H9 (cell line): ENCODE results near the gene ENTR1. TPM values are rescaled to one million over a fixed set of nuclear protein-coding genes. Genes with fewer than 3 reads are reported as not detected.

Experiments
- DNase-seq: peaks from one replicate; pipeline ENCODE4 v3.0.0-alpha.2; 2017
- H2AFZ ChIP-seq: one replicate; pipeline ENCODE4 v1.6.1; 2013; ENCODE audit warnings: mild to moderate bottlenecking, low read length, control low read depth, moderate library complexity
- H2AK5ac ChIP-seq: 2 replicates; pipeline ENCODE4 v1.6.1; 2013; ENCODE audit warnings: low read length, control low read depth, mixed read lengths; ENCODE audit not compliant: insufficient read length
- H2BK120ac ChIP-seq: one replicate; pipeline ENCODE4 v1.6.1; 2013; ENCODE audit warnings: low read depth, mild to moderate bottlenecking, low read length, control low read depth, inconsistent platforms; ENCODE audit not compliant: poor library complexity, severe bottlenecking
- H2BK12ac ChIP-seq: 2 replicates; pipeline ENCODE4 v1.6.1; 2013; ENCODE audit warnings: low read length, control low read depth, mixed read lengths, low read depth; ENCODE audit not compliant: insufficient read length
- H2BK15ac ChIP-seq: 2 replicates; pipeline ENCODE4 v1.6.1; 2013; ENCODE audit warnings: low read depth, low read length, control low read depth
- H2BK20ac ChIP-seq: one replicate; pipeline ENCODE4 v1.6.1; 2013; ENCODE audit warnings: low read depth, mild to moderate bottlenecking, low read length, control low read depth, inconsistent platforms; ENCODE audit not compliant: poor library complexity, severe bottlenecking
- H2BK5ac ChIP-seq: 2 replicates; pipeline ENCODE4 v1.6.1; 2013; ENCODE audit warnings: low read length, control low read depth, mixed read lengths; ENCODE audit not compliant: insufficient read length
- H3K14ac ChIP-seq: 2 replicates; pipeline ENCODE4 v1.6.1; 2013; ENCODE audit warnings: low read length, control low read depth; ENCODE audit not compliant: insufficient read depth
- H3K18ac ChIP-seq: 2 replicates; pipeline ENCODE4 v1.6.1; 2013; ENCODE audit warnings: low read depth, mild to moderate bottlenecking, mixed read lengths, low read length, control low read depth; ENCODE audit not compliant: insufficient read length
- H3K23ac ChIP-seq: 2 replicates; pipeline ENCODE4 v1.6.1; 2013; ENCODE audit warnings: low read length, control low read depth, mixed read lengths, low read depth; ENCODE audit not compliant: insufficient read length
- H3K23me2 ChIP-seq: 2 replicates; pipeline ENCODE4 v1.6.1; 2013; ENCODE audit warnings: low read depth, mild to moderate bottlenecking, mixed read lengths, low read length, control low read depth; ENCODE audit not compliant: insufficient read length, poor library complexity, severe bottlenecking
- H3K27ac ChIP-seq: 2 replicates; pipeline ENCODE4 v1.5.1; 2013; ENCODE audit warnings: low read length, control low read depth, mixed read lengths, low read depth; ENCODE audit not compliant: insufficient read length
- H3K27me3 ChIP-seq: 2 replicates; pipeline ENCODE4 v1.6.1; 2013; ENCODE audit warnings: low read length, control low read depth, inconsistent platforms; ENCODE audit not compliant: insufficient read depth
- H3K4ac ChIP-seq: 2 replicates; pipeline ENCODE4 v1.6.1; 2013; ENCODE audit warnings: low read depth, mild to moderate bottlenecking, control low read depth, inconsistent platforms, low read length, moderate library complexity
- H3K4me1 ChIP-seq: 2 replicates; pipeline ENCODE4 v1.6.1; 2013; ENCODE audit warnings: low read length, control low read depth, inconsistent platforms; ENCODE audit not compliant: insufficient read depth
- H3K4me2 ChIP-seq: 2 replicates; pipeline ENCODE4 v1.6.1; 2013; ENCODE audit warnings: low read length, control low read depth, mixed read lengths; ENCODE audit not compliant: insufficient read length, insufficient read depth
- H3K56ac ChIP-seq: 2 replicates; pipeline ENCODE4 v1.6.1; 2013; ENCODE audit warnings: low read depth, mild to moderate bottlenecking, mixed read lengths, low read length, control low read depth; ENCODE audit not compliant: insufficient read length
- H3K79me1 ChIP-seq: 2 replicates; pipeline ENCODE4 v1.6.1; 2013; ENCODE audit warnings: low read depth, mild to moderate bottlenecking, moderate library complexity, low read length, control low read depth, inconsistent platforms; ENCODE audit not compliant: insufficient read depth, poor library complexity, severe bottlenecking
- H3K79me2 ChIP-seq: 2 replicates; pipeline ENCODE4 v1.6.1; 2013; ENCODE audit warnings: low read length, control low read depth, inconsistent platforms; ENCODE audit not compliant: insufficient read depth
- H3K9ac ChIP-seq: 2 replicates; pipeline ENCODE4 v1.6.1; 2013; ENCODE audit warnings: low read length, control low read depth, mixed read lengths; ENCODE audit not compliant: insufficient read length; ENCODE audit errors: extremely low read depth
- H3K9me3 ChIP-seq: one replicate; pipeline ENCODE4 v1.6.1; 2013; ENCODE audit warnings: low read depth, low read length, inconsistent platforms; ENCODE audit not compliant: control insufficient read depth
- H3T11ph ChIP-seq: one replicate; pipeline ENCODE4 v1.6.1; 2013; ENCODE audit warnings: mild to moderate bottlenecking, low read length, control low read depth, inconsistent platforms
- H4K20me1 ChIP-seq: one replicate; pipeline ENCODE4 v1.6.1; 2013; ENCODE audit not compliant: control insufficient read depth, insufficient read length, insufficient read depth
- H4K5ac ChIP-seq: 2 replicates; pipeline ENCODE4 v1.6.1; 2013; ENCODE audit warnings: low read depth, mild to moderate bottlenecking, mixed read lengths, low read length, control low read depth; ENCODE audit not compliant: insufficient read length
- H4K8ac ChIP-seq: replicated peaks from 2 replicates; pipeline ENCODE4 v1.6.1; 2013; ENCODE audit warnings: low read length, control low read depth, mixed read lengths, low read depth; ENCODE audit not compliant: insufficient read length
- H4K91ac ChIP-seq: 2 replicates; pipeline ENCODE4 v1.6.1; 2013; ENCODE audit warnings: low read depth, mild to moderate bottlenecking, moderate library complexity, mixed read lengths, low read length, control low read depth; ENCODE audit not compliant: insufficient read length
- H3K27ac Mint-ChIP-seq, 3 experiments: 2 replicates in 2 of 3; 3 replicates in 1 of 3; pipeline ENCODE4 v1.8.0; 2020 to 2021; ENCODE audit warnings: mixed read lengths in 3 of 3, mild to moderate bottlenecking in 1 of 3, moderate library complexity in 1 of 3
- H3K27me3 Mint-ChIP-seq: 2 replicates; pipeline ENCODE4 v1.8.0; 2021; ENCODE audit warnings: low read depth, mild to moderate bottlenecking, moderate library complexity, mixed read lengths
- H3K36me3 Mint-ChIP-seq, 3 experiments: 2 replicates in 2 of 3; 3 replicates in 1 of 3; pipeline ENCODE4 v1.8.0; 2020 to 2021; ENCODE audit warnings: low read depth in 3 of 3, mixed read lengths in 3 of 3; ENCODE audit not compliant: insufficient read depth in 1 of 3
- H3K4me1 Mint-ChIP-seq, 2 experiments: 2 replicates each; pipeline ENCODE4 v1.8.0; 2020; ENCODE audit warnings: mixed read lengths in 2 of 2
- H3K4me3 Mint-ChIP-seq, 2 experiments: 2 replicates in 1 of 2; 3 replicates in 1 of 2; pipeline ENCODE4 v1.8.0; 2020 to 2021; ENCODE audit warnings: mild to moderate bottlenecking in 2 of 2, mixed read lengths in 2 of 2, moderate library complexity in 1 of 2
- H3K9me3 Mint-ChIP-seq, 2 experiments: 2 replicates in 1 of 2; 3 replicates in 1 of 2; pipeline ENCODE4 v1.8.0; 2020; ENCODE audit warnings: mild to moderate bottlenecking in 2 of 2, mixed read lengths in 2 of 2, moderate library complexity in 1 of 2
- WGBS: extraction: QIAGEN DNeasy Blood & Tissue Kit; methylation state at CpG from one replicate; pipeline ENCODE4 v1.1.7; 2013; ENCODE audit warnings: missing lambda C conversion rate, low lambda C conversion rate, mixed read lengths; ENCODE audit not compliant: insufficient read length; ENCODE audit errors: extremely low coverage; 5-methylcytosine and 5-hydroxymethylcytosine counted together
- total RNA-seq: library from RNA; stranded (reverse); gene quantifications from 2 replicates; pipeline ENCODE4 v1.2.1, GENCODE V29; 2021
- TF ChIP-seq, protein P1 (sequence below): fragments of 200-600 bp; sonication (generic); conservative IDR thresholded peaks from 3 replicates; pipeline ENCODE4 v1.8.0; 2021; ENCODE audit warnings: antibody characterized with exemption, mild to moderate bottlenecking

ENTR1 gene
- total RNA-seq, 1 experiment from 2014 or later: 108 TPM

DNA sequence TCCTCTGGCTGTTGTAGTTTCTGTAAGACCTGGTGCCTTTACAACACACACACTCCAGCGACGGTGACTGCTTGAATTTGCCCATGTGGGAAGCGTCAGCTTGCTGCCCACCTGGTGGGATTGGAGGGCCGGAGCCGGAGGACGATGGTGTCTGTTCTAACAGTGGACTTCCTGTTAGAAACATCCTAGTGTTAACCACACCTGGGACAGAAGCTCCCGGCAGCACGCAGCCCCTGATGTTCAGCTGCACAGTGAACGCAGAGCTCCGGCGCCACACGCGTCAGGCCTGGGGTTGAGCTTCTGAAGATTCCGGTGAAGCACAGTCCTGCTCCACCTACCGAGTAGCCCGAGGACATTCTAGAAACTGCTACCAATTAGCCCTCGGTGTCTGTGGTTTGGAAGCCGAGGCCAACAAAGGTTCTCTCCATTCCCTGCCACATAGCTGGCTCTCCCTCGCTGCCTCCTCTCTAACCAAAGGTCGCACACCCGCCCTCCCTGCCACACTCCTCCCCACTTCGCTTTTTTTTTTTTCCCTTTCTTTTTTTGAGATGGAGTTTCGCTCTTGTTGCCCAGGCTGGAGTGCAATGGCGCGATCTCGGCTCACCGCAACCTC lies 14.4 kb upstream of the ENTR1 start:
- H3K4me1 ChIP-seq: no peaks in the 10 kb centered on the region
- H3K4me2 ChIP-seq: no peak overlapping the region
- no peak overlapping the region for H3T11ph ChIP-seq
- no CpG with 5 or more reads among the region's 27 CpGs for WGBS
- H2BK20ac ChIP-seq: no peak overlapping the region
- no peak overlapping the region for H3K23ac ChIP-seq
- H3K9ac ChIP-seq: no peak overlapping the region
- no peak overlapping the region for H4K5ac ChIP-seq
- H2BK15ac ChIP-seq: no peak overlapping the region
- Mint-ChIP-seq H3K4me3 (no peak overlapping the region), H3K36me3 (peaks cover 10 to 71% (median 55%) of the 10 kb centered on the region in 3 experiments; a peak in 6 of 7 replicates), H3K27me3 (no peaks in the 10 kb centered on the region), H3K9me3 (no peaks in the 10 kb centered on the region), H3K27ac (peak overlapping the region; percentile 48 to 81 (median 75); a peak in 3 of 7 replicates), H3K4me1 (no peaks in the 10 kb centered on the region)
- no peak overlapping the region for H3K27ac ChIP-seq
- no peak overlapping the region for H3K14ac ChIP-seq
- no peak overlapping the region for H3K18ac ChIP-seq
- TF ChIP-seq, protein P1, sequence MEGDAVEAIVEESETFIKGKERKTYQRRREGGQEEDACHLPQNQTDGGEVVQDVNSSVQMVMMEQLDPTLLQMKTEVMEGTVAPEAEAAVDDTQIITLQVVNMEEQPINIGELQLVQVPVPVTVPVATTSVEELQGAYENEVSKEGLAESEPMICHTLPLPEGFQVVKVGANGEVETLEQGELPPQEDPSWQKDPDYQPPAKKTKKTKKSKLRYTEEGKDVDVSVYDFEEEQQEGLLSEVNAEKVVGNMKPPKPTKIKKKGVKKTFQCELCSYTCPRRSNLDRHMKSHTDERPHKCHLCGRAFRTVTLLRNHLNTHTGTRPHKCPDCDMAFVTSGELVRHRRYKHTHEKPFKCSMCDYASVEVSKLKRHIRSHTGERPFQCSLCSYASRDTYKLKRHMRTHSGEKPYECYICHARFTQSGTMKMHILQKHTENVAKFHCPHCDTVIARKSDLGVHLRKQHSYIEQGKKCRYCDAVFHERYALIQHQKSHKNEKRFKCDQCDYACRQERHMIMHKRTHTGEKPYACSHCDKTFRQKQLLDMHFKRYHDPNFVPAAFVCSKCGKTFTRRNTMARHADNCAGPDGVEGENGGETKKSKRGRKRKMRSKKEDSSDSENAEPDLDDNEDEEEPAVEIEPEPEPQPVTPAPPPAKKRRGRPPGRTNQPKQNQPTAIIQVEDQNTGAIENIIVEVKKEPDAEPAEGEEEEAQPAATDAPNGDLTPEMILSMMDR: no peak
- H2BK5ac ChIP-seq: no peak overlapping the region
- no peak overlapping the region for H3K56ac ChIP-seq
- no peak overlapping the region for H3K4ac ChIP-seq
- no peaks in the 10 kb centered on the region for H4K20me1 ChIP-seq
- H2BK12ac ChIP-seq: no peak overlapping the region
- H4K8ac ChIP-seq: no peak overlapping the region
- no peak for DNase-seq
- no peak overlapping the region for H2AFZ ChIP-seq
- H3K79me2 ChIP-seq: no peaks in the 10 kb centered on the region
- no peak overlapping the region for H2BK120ac ChIP-seq
- no peaks in the 10 kb centered on the region for H3K23me2 ChIP-seq
- no peaks in the 10 kb centered on the region for H3K9me3 ChIP-seq
- H3K79me1 ChIP-seq: no peaks in the 10 kb centered on the region
- no peak overlapping the region for H2AK5ac ChIP-seq
- H3K27me3 ChIP-seq: no peaks in the 10 kb centered on the region
- H4K91ac ChIP-seq: no peak overlapping the region
